Naive thymus-derived CD8-positive, alpha-beta T cell (primary cell): Measurements from ENCODE around the gene BTBD2. TPM values are rescaled to one million over a fixed set of nuclear protein-coding genes. Genes with fewer than 3 reads are reported as not detected.

Experiments used
- ATAC-seq, 2 donors: fragments of 150-1000 bp; cut with Tn5 transposase in 1 of 2; sonication (Bioruptor Pico), chemical (Tn5 transposase) in 1 of 2; 1 replicate in 1 of 2; 2 replicates in 1 of 2; pipeline ENCODE4 v1.10.0; 2021; ENCODE audit warnings: mild to moderate bottlenecking in 2 of 2, moderate library complexity in 2 of 2
- POLR2A ChIA-PET: fragments of 350-600 bp; sonication (Branson Sonifier 250); formaldehyde crosslinking; loops from one replicate; lab custom pipeline; 2021; ENCODE audit warnings: antibody characterized with exemption; lab: Charles Lee
- DNase-seq, 10 donors: peaks; one replicate each; pipeline versions ENCODE4 v3.0.0 to v3.0.0-alpha.2; 2020 to 2022
- H3K27ac Mint-ChIP-seq, 10 donors: one replicate each; pipeline ENCODE4 v1.8.0; 2020 to 2022; ENCODE audit warnings: mild to moderate bottlenecking in 10 of 10, mixed read lengths in 10 of 10, moderate library complexity in 4 of 10, inconsistent platforms in 1 of 10
- H3K27me3 Mint-ChIP-seq, 5 donors: one replicate each; pipeline ENCODE4 v1.8.0; 2021 to 2022; ENCODE audit warnings: mixed read lengths in 5 of 5
- H3K36me3 Mint-ChIP-seq, 3 donors: one replicate each; pipeline ENCODE4 v1.8.0; 2020 to 2022; ENCODE audit warnings: mixed read lengths in 3 of 3, mild to moderate bottlenecking in 2 of 3, inconsistent platforms in 1 of 3
- H3K4me1 Mint-ChIP-seq, 4 donors: one replicate each; pipeline ENCODE4 v1.8.0; 2021 to 2022; ENCODE audit warnings: mixed read lengths in 4 of 4
- H3K4me3 Mint-ChIP-seq, 10 donors: one replicate each; pipeline ENCODE4 v1.8.0; 2020 to 2022; ENCODE audit warnings: mild to moderate bottlenecking in 10 of 10, mixed read lengths in 10 of 10, moderate library complexity in 6 of 10, inconsistent platforms in 1 of 10
- H3K9me3 Mint-ChIP-seq, 9 donors: one replicate each; pipeline ENCODE4 v1.8.0; 2020 to 2022; ENCODE audit warnings: mixed read lengths in 9 of 9, mild to moderate bottlenecking in 3 of 9, inconsistent platforms in 1 of 9, moderate library complexity in 1 of 9
- polyA plus RNA-seq, 3 donors: library from polyadenylated mRNA; unstranded; fragments of 300-500 nt; fragmentation: Illumina TruSeq; gene quantifications; one replicate each; pipeline ENCODE4 v1.2.3, GENCODE V29; 2021
- total RNA-seq, 8 experiments: library from RNA in 2 of 8; stranded (reverse) in 2 of 8; gene quantifications; one replicate each; pipeline ENCODE4 v1.2.3 and lab custom pipeline; 2021 to 2026

BTBD2 gene
- total and polyA plus RNA-seq, 5 experiments from 2014 or later = 3.2 to 64.1 (median 7.3) TPM

DNA sequence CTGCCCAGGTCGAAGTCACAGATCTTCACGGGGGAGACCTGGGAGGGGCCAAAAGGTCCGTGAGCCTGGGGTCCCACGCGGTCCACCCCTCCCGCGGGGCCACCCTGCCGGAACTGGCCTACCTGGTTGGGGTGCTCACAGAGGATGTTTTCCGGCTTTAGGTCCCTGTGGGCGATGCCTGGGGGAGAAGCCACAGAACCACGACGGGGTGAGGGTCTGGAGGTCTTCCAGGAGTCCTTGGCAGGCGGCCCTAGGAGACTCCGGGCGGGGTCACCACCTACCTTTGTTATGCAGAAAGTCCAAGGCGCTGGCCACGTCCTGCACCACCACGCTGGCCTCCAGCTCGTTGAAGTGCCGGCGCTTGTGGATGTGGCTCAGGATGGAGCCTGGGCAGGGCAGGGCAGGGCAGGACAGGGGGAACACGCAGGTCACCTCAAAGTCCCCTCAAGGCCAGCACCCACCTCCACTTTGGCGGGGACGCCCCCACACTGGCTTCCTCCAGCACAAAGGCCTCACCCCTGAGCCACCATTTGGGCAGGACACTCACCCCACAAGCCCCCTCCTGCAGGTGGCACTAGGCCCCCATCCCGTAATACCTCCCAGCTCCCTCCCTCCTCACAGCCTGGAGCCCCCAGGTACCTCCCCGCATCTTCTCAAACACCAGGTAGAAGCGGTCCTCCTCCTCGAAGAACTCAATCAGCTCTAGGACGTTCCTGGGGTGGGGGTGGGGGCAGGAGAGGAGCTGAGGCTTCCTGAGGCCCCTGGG, 27.2 kb upstream of the BTBD2 start:
- no peaks in the 10 kb centered on the region for H3K27me3 Mint-ChIP-seq
- DNase-seq (peak in 2 of 10 donors; percentile 24 to 28), ATAC-seq (no peak)
- peaks cover 0 to 35% (median 0%) of the 10 kb centered on the region in 3 donors for H3K36me3 Mint-ChIP-seq
- H3K4me1 Mint-ChIP-seq = peaks cover 9 to 50% (median 45%) of the 10 kb centered on the region in 4 donors
- no peaks in the 10 kb centered on the region for H3K9me3 Mint-ChIP-seq
- peak overlapping the region; percentile 39 to 80 (median 66) for H3K4me3 Mint-ChIP-seq
- peak overlapping the region in 9 of 10 donors; percentile 48 to 98 (median 95) for H3K27ac Mint-ChIP-seq
- POLR2A ChIA-PET = interaction anchor here (0.6 to 13.2 kb wide), 18 partner anchors 11 to 385 kb away, joined by 3 to 255 read pairs (median 4); partner anchors contain the start of genes AP3D1, MKNK2, MOB3A and TIMM13

DNA sequence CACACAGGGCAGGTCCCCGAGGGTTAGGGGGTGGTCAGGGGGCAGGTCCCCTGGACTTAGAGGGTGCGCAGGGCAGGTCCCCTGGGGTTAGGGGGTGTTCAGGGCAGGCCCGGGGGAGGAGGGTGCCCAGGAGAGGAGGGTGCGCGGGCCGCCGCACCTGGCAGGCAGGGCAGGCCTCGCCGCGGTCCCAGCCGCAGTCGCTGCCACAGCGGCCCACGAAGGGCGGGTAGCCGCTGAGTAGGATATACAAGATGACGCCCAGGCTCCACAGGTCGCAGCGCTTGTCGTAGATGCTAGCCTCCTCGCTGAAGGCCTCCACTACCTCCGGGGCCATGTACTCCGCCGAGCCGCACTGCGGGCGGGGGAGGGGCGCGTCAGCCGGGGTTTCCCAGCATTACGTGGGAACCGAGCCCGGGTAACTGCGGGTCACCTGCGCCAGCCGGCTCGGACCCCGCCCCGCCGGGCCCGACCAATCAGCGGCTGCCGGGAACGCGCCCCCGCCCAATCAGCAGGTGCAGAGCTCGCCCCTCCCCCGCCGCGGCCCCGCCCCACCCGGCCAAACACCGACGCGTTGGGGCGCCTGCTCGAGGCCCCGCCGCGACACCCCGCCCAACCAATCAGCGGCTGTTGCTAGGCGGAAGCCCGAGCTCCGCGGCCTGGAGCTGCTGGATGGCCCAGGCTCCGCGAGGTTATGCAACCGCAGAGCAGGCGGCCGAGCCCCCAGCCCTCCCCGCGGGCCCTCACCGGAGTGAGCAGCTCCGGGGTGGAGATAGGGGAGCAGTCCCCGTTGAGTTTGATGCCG, 26.4 kb upstream of the BTBD2 start:
- Mint-ChIP-seq H3K4me1 (peaks cover 9 to 44% (median 42%) of the 10 kb centered on the region in 4 donors), H3K27me3 (no peaks in the 10 kb centered on the region), H3K9me3 (no peaks in the 10 kb centered on the region), H3K4me3 (peak overlapping the region in 9 of 10 donors; percentile 56 to 80 (median 63)), H3K36me3 (peaks cover 0 to 34% (median 0%) of the 10 kb centered on the region in 3 donors), H3K27ac (peak overlapping the region in 9 of 10 donors; percentile 48 to 98 (median 95))
- peak; percentile 97 to 100 (median 99) for DNase-seq
- POLR2A ChIA-PET = interaction anchor here (0.6 to 13.2 kb wide), 16 partner anchors 10 to 1137 kb away, joined by 3 to 255 read pairs (median 5); partner anchors contain the start of genes AP3D1, MKNK2, MOB3A and TIMM13
- ATAC-seq = peak; percentile 83 to 85

DNA sequence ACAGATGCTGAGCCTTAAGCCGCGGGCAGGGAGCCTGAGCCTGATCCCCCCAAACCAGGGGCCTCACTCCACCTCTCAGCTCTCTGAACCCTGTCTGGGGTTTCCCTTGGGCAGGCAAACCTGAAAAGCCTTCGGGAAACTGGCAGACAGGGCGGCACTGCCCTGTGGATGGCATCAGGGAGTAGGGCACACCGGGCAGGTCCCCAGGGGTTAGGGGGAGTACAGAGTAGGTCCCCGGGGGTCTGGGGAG, 25.8 kb upstream of the BTBD2 start:
- DNase-seq = no peak
- POLR2A ChIA-PET = interaction anchor here (0.8 to 13.2 kb wide), 6 partner anchors 10 to 53 kb away, joined by 3 to 255 read pairs (median 18); partner anchors contain the start of genes MKNK2 and MOB3A
- Mint-ChIP-seq H3K4me3 (peak overlapping the region in 9 of 10 donors; percentile 12 to 72 (median 56)), H3K9me3 (no peaks in the 10 kb centered on the region), H3K27me3 (no peaks in the 10 kb centered on the region), H3K36me3 (peaks cover 0 to 33% (median 0%) of the 10 kb centered on the region in 3 donors), H3K4me1 (peaks cover 9 to 44% (median 39%) of the 10 kb centered on the region in 4 donors), H3K27ac (peak overlapping the region in 9 of 10 donors; percentile 48 to 98 (median 94))
- no peak for ATAC-seq

DNA sequence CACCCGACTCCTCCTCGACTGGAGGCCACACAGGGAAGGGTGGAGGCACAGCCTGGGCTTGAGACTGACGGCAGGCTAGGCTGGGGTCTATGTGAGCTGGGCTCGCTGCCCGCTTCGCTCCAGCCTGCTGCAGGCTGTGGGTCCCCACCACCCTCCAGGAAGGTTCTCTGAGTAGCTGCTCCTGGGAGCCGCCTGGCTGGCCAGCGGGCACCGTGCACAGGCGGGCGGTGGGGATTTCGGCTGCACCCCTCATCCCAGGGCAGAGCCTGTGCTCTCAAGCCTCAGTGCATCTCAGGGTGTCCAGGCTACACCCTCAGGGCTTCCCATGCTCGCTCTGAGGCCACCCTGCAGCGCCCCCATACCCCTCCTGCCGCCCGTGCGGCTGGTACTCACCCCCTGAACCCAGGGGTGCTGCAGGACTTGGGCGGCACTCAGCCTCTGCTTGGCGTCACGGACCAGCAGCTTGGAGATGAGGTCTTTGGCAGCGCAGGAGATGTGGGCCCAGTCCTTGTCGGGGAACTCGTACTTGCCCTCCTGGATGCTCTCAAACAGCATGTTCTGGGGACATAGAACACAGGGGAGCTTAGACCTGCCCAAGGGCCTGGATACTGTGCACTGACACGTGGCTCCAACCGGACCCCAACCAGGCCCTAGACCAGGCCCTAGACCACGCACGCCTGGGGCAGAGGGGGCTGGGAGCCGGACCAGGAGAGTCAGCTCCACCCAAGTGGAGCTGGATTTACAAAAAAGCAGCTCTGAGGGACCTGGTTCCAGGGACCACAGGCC, 25.3 kb upstream of the BTBD2 start:
- Mint-ChIP-seq H3K27ac (peak overlapping the region in 9 of 10 donors; percentile 48 to 98 (median 94)), H3K4me1 (peaks cover 9 to 44% (median 37%) of the 10 kb centered on the region in 4 donors), H3K36me3 (peaks cover 0 to 29% (median 0%) of the 10 kb centered on the region in 3 donors), H3K27me3 (no peaks in the 10 kb centered on the region), H3K9me3 (no peaks in the 10 kb centered on the region), H3K4me3 (peak overlapping the region in 8 of 10 donors; percentile 7 to 72 (median 21))
- ATAC-seq = no peak
- POLR2A ChIA-PET = interaction anchor here (0.6 to 13.2 kb wide), 8 partner anchors 9 to 1067 kb away, joined by 3 to 255 read pairs (median 7); partner anchors contain the start of genes MKNK2 and MOB3A
- no peak for DNase-seq

DNA sequence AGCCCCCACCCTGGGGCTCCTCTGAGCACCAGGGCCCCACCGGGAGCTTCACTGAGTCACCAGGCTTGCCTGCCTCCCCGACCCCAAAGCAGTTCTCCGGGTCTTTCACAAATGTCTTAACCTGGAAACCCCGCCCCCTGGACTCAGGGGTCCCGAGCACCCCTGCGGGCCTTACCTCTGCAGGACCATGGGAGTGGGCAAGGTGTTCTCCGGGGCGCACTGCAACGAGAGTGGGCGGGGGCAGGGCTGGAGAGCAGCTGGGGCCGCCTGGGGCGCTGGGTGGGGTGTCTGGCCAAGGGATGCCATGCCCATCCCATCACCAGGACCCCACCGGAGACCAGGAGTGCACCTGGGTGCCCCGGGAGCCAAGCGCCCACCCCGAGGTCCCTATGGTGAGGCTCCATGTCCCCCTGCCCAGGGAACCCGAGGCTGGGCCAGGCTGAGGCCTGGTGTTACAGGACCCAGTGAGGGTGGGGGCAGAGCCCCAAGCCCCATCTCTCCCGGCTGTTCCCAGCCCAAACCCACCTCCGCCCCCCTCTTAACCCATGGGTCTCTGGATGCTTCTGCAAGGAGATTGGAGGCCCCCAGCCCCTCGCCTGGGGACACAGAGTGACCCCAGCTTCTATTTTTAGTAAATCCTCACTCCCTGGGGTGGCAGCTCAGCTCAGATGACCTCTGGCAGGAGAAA, 24.6 kb upstream of the BTBD2 start:
- ATAC-seq (no peak), DNase-seq (peak in 1 of 10 donors; percentile 4)
- POLR2A ChIA-PET = interaction anchor here (0.6 to 13.2 kb wide), 9 partner anchors 9 to 1068 kb away, joined by 3 to 255 read pairs (median 5); partner anchors contain the start of genes MKNK2 and MOB3A
- Mint-ChIP-seq H3K9me3 (no peaks in the 10 kb centered on the region), H3K4me1 (peaks cover 12 to 47% (median 38%) of the 10 kb centered on the region in 4 donors), H3K27ac (peak overlapping the region in 8 of 10 donors; percentile 14 to 98 (median 88)), H3K36me3 (peaks cover 0 to 28% (median 0%) of the 10 kb centered on the region in 3 donors), H3K27me3 (no peaks in the 10 kb centered on the region), H3K4me3 (peak overlapping the region in 1 of 10 donors; percentile 8)

DNA sequence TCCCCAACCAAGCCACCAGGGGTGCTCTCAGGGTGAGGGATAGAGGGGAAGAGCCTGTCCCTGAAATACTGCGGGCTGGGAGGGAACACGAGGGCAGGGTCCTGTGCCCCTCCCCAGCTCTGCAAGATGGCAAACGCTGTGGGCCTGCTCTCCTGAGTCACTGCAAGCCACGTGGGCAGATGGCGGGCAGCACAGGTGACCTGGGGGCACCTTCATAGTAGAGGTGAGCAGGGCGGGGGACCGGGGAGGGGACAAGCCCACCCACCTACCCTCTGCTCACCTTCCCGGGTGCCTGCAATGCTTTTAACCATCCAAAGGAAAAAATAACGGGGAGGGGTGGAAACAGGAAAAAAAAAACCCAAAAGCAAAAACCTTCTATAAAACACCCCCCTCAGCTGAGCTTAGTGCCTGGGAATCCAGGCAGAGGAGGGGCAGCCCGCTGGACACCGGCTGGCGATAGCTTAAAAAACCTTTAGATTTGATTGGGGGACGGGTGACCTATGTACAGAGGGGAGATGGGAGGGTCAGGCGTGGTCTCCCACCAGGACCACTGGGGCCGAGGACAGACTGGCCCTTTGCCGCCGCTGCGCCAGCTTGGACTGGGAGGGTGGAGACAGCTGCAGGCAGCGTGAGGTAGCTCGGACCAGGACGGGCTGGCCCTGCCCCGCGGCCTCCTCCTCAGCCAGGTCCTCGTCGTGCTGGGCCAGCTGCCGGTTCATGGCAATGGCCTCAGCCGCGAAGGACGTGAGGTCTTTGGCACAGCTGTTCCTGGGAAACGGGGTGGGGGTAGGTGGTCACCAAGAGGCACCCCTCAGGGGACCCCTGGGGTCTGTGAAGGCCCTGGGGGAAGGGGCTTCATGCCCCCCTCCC, 23.8 kb upstream of the BTBD2 start:
- peak overlapping the region in 1 of 10 donors; percentile 32 for H3K4me3 Mint-ChIP-seq
- POLR2A ChIA-PET = interaction anchor here (0.6 to 13.2 kb wide), 6 partner anchors 9 to 46 kb away, joined by 3 to 255 read pairs (median 3); partner anchors contain the start of gene MKNK2
- H3K4me1 Mint-ChIP-seq = peaks cover 14 to 47% (median 38%) of the 10 kb centered on the region in 4 donors
- H3K27me3 Mint-ChIP-seq = no peaks in the 10 kb centered on the region
- H3K27ac Mint-ChIP-seq = peak overlapping the region in 8 of 10 donors; percentile 69 to 88 (median 82)
- no peaks in the 10 kb centered on the region for H3K9me3 Mint-ChIP-seq
- DNase-seq (peak in 1 of 10 donors; percentile 9), ATAC-seq (no peak)
- H3K36me3 Mint-ChIP-seq = peaks cover 0 to 24% (median 0%) of the 10 kb centered on the region in 3 donors

DNA sequence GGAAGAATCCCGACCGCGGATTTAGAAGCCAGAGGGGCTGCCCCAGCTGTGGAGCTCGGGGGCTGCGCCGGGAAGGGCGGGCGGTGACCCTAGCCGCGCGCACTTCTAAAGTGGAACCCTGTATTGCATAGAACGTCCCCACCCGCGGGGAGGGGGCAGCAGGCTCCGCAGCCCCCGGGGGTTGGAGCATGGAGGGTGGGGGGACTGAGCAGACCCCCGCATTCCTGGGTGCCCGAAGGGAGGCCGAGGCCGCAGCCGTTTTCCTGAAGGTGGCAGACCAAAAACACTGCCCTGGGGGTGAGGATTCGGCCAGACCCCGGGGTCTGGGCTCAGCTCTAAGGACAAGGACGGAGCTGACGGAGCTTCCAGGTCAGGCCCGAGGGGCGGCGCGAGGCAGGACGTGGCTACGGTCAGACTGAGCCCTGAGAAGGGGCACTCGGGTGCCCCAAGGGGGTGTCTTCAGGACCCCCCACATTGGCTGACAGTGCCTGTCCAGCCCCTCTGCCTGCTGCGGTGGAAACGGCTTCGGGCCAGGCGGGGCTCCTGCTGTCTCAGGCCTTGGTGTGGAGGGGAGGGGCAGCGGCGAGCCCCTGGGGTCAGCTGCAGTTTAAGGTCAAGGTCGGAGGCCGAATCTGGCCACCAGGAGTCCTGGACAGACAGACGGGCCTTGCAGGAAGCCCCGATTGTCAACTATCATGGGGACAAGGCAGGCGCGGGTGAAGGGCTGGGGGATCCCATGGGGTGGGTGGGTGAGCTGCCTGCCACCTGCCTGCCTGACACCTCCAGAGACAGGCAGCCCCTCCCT, 23.0 kb upstream of the BTBD2 start:
- H3K36me3 Mint-ChIP-seq = peaks cover 0 to 24% (median 0%) of the 10 kb centered on the region in 3 donors
- peak overlapping the region in 4 of 10 donors; percentile 74 to 88 (median 84) for H3K27ac Mint-ChIP-seq
- DNase-seq (peak in 1 of 10 donors; percentile 5), ATAC-seq (no peak)
- peaks cover 11 to 39% (median 32%) of the 10 kb centered on the region in 4 donors for H3K4me1 Mint-ChIP-seq
- POLR2A ChIA-PET = interaction anchor here (0.6 to 13.2 kb wide), 5 partner anchors 8 to 54 kb away, joined by 3 to 255 read pairs (median 3); partner anchors contain the start of gene MKNK2
- no peaks in the 10 kb centered on the region for H3K9me3 Mint-ChIP-seq
- H3K27me3 Mint-ChIP-seq = no peaks in the 10 kb centered on the region
- no peak overlapping the region for H3K4me3 Mint-ChIP-seq

DNA sequence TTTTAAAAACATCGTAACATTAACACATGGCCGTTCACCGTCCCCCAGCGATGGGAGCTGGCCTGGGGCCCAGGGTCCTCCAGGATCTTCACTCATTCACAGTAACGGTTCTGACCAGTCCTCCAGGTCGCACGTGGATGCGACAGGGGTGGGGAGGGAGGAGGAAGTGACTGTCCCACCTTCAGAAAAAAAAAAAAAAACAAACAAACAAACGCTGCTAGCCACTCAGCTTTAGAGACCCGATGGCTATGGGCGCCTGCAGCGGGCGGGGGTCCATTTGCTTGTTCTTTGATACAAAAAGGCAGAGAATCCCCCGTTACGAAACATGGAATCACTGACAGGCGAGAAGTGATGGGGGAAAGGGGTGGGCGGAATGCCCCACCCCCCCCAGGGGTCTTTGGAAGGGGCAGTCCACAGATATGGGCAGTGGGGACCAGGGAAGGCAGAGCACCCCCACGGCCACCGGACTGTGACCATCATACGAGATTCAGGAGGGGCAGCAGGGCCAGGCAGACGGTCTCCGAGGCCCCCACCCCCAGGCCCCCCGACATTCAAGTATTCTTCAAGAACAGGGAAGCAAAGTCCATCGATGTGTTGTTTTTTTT, 22.2 kb upstream of the BTBD2 start:
- Mint-ChIP-seq H3K27me3 (no peaks in the 10 kb centered on the region), H3K4me3 (no peak overlapping the region), H3K27ac (peak overlapping the region in 5 of 10 donors; percentile 49 to 74 (median 59)), H3K9me3 (no peaks in the 10 kb centered on the region), H3K36me3 (peaks cover 0 to 24% (median 0%) of the 10 kb centered on the region in 3 donors), H3K4me1 (peaks cover 13 to 37% (median 30%) of the 10 kb centered on the region in 4 donors)
- POLR2A ChIA-PET = interaction anchor here (0.7 to 13.2 kb wide), 5 partner anchors 17 to 203 kb away, joined by 3 to 255 read pairs (median 5); partner anchors contain the start of gene MKNK2
- DNase-seq (no peak), ATAC-seq (no peak)

DNA sequence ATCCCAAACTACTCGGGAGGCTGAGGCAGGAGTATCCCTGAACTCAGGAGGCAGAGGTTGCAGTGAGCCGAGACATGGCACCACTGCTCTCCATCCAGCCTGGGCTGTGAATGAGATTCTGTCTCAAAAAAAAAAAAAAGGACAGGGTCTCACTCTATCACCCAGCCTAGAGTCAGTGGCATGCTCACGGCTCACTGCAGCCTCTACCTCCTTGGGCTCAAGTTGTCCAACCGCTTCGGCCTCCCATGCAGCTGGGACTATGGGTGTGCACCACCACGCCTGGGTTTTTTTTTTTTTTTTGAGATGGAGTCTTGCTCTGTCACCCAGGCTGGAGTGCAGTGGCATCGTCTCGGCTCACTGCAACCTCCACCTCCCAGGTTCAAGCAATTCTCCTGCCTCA, 20.9 kb upstream of the BTBD2 start:
- ATAC-seq = no peak
- no peaks in the 10 kb centered on the region for H3K27me3 Mint-ChIP-seq
- peak overlapping the region in 3 of 10 donors; percentile 43 to 80 (median 48) for H3K27ac Mint-ChIP-seq
- H3K4me3 Mint-ChIP-seq = no peak overlapping the region
- H3K36me3 Mint-ChIP-seq = peaks cover 0 to 21% (median 0%) of the 10 kb centered on the region in 3 donors
- H3K4me1 Mint-ChIP-seq = peaks cover 18 to 46% (median 35%) of the 10 kb centered on the region in 4 donors
- H3K9me3 Mint-ChIP-seq = no peaks in the 10 kb centered on the region
- POLR2A ChIA-PET = interaction anchor here (0.6 to 13.2 kb wide), 5 partner anchors 12 to 56 kb away, joined by 3 to 255 read pairs (median 4); partner anchors contain the start of gene MKNK2
- no peak for DNase-seq
